PC-3 (cell line): Measurements from ENCODE around the gene SEMA3B. TPM values are rescaled to one million over a fixed set of nuclear protein-coding genes. Genes with fewer than 3 reads are reported as not detected.

ENCODE experiments used
- ATAC-seq: fragments of 200-7000 bp; cut with Tn5 transposase; 2 replicates; pipeline ENCODE4 v1.9.1; 2020; ENCODE audit warnings: mild to moderate bottlenecking, moderate library complexity
- BruUV-seq: library from RNA; stranded (reverse); fragments of 400-500 nt; replicated peaks from 2 replicates; lab custom pipeline; 2021; lab: Mats Ljungman, UMichigan
- CTCF ChIA-PET: fragments of 300-600 bp; sonication (Branson Sonifier 250); formaldehyde crosslinking; loops from one replicate; lab custom pipeline; 2022; ENCODE audit warnings: antibody characterized with exemption; lab: Charles Lee
- POLR2A ChIA-PET: fragments of 300-600 bp; sonication (Branson Sonifier 250); formaldehyde crosslinking; loops from one replicate; lab custom pipeline; 2022; ENCODE audit warnings: antibody characterized with exemption; ENCODE audit not compliant: unreplicated experiment; lab: Charles Lee
- DNase-seq: peaks from one replicate; pipeline ENCODE4 v3.0.0-alpha.2; 2015
- H2AFZ ChIP-seq: fragments of 300-600 bp; sonication (generic); 2 replicates; pipeline ENCODE4 v1.6.0; 2016; ENCODE audit warnings: antibody characterized with exemption, low read length
- H3F3A ChIP-seq: fragments of 300-600 bp; sonication (generic); one replicate; pipeline ENCODE4 v1.6.0; 2017; ENCODE audit warnings: antibody characterized with exemption, low read length, control low read depth, mild to moderate bottlenecking; ENCODE audit not compliant: unreplicated experiment
- H3K27ac ChIP-seq: fragments of 300-600 bp; sonication (generic); 2 replicates; pipeline ENCODE4 v1.5.1; 2016; ENCODE audit warnings: mild to moderate bottlenecking, low read length
- H3K27me3 ChIP-seq: fragments of 300-600 bp; sonication (generic); 2 replicates; pipeline ENCODE4 v1.6.1; 2016; ENCODE audit warnings: low read length, mixed read lengths
- H3K36me3 ChIP-seq: fragments of 300-600 bp; sonication (generic); 2 replicates; pipeline ENCODE4 v1.6.1; 2016; ENCODE audit warnings: low read depth, mixed run types, low read length, mixed read lengths
- H3K4me1 ChIP-seq: fragments of 300-600 bp; sonication (generic); 2 replicates; pipeline ENCODE4 v1.5.1; 2016; ENCODE audit warnings: low read length; ENCODE audit not compliant: insufficient read depth
- H3K4me2 ChIP-seq: fragments of 300-600 bp; sonication (generic); 2 replicates; pipeline ENCODE4 v1.6.0; 2016; ENCODE audit warnings: low read length
- H3K4me3 ChIP-seq: fragments of 300-600 bp; sonication (generic); 2 replicates; pipeline ENCODE4 v1.5.1; 2016; ENCODE audit warnings: mild to moderate bottlenecking, low read length, mixed read lengths
- H3K79me2 ChIP-seq: fragments of 300-600 bp; sonication (generic); 2 replicates; pipeline ENCODE4 v1.6.1; 2017; ENCODE audit warnings: low read length, mixed read lengths
- H3K9ac ChIP-seq: fragments of 300-600 bp; sonication (generic); 2 replicates; pipeline ENCODE4 v1.6.0; 2016; ENCODE audit warnings: mild to moderate bottlenecking, low read length
- H3K9me2 ChIP-seq: fragments of 300-600 bp; sonication (generic); replicated peaks from 2 replicates; pipeline ENCODE4 v1.6.1; 2016; ENCODE audit warnings: mixed run types, low read length, mixed read lengths
- H3K9me3 ChIP-seq: fragments of 300-600 bp; sonication (generic); 2 replicates; pipeline ENCODE4 v1.6.1; 2016; ENCODE audit warnings: low read length, mixed read lengths
- H4K20me1 ChIP-seq: fragments of 300-600 bp; sonication (generic); 2 replicates; pipeline ENCODE4 v1.6.1; 2016; ENCODE audit warnings: low read length, mixed read lengths
- CTCF ChIP-seq: fragments of 300-600 bp; sonication (generic); conservative IDR thresholded peaks from 2 replicates; pipeline ENCODE4 v1.5.1; 2017; ENCODE audit warnings: antibody characterized with exemption, low read depth, mild to moderate bottlenecking, low read length
- EZH2 ChIP-seq: fragments of 300-600 bp; sonication (generic); IDR thresholded peaks from one replicate; pipeline ENCODE4 v1.6.1; 2017; ENCODE audit warnings: antibody characterized with exemption, mild to moderate bottlenecking, low read length; ENCODE audit not compliant: unreplicated experiment
- EZH2phosphoT487 ChIP-seq: fragments of 300-600 bp; sonication (generic); IDR thresholded peaks from 2 replicates; pipeline ENCODE4 v1.6.1; 2018; ENCODE audit warnings: mild to moderate bottlenecking, antibody characterized with exemption, low read length, borderline replicate concordance
- intact Hi-C: fragments of 100-400 bp; cut with micrococcal nuclease; formaldehyde crosslinking; loops from 2 replicates; pipeline ENCODE4 v1.9.0; 2023
- total RNA-seq: library from RNA; depleted of rRNA; stranded (reverse); fragments of >200 nt; gene quantifications from 2 replicates; pipeline ENCODE4 v1.2.3, GENCODE V29; 2014

SEMA3B gene
- total RNA-seq, 1 experiment from 2014 or later, result 40.1 TPM

GRCh38 chr3:50295553-50296431 lies 26.8 kb downstream of the SEMA3B start:
- no peaks in the 10 kb centered on the region for H3K9me2 ChIP-seq
- no peak overlapping the region for H3K4me3 ChIP-seq
- TF ChIP-seq CTCF (no peak), EZH2 (no peak), EZH2phosphoT487 (no peak)
- no TSS peak for BruUV-seq
- CTCF ChIA-PET, result no interaction called here
- H3F3A ChIP-seq, result no peaks in the 10 kb centered on the region
- H2AFZ ChIP-seq, result no peak overlapping the region
- H3K4me1 ChIP-seq, result peaks cover 26% of the 10 kb centered on the region
- POLR2A ChIA-PET, result no interaction called here
- H3K4me2 ChIP-seq, result no peak overlapping the region
- peaks cover 28% of the 10 kb centered on the region for H3K79me2 ChIP-seq
- H3K9me3 ChIP-seq, result no peaks in the 10 kb centered on the region
- DNase-seq, result no peak
- H3K36me3 ChIP-seq, result no peaks in the 10 kb centered on the region
- no peak for ATAC-seq
- H3K27ac ChIP-seq, result no peak overlapping the region
- no peak overlapping the region for H3K9ac ChIP-seq
- H4K20me1 ChIP-seq, result no peaks in the 10 kb centered on the region
- intact Hi-C loops, result no loop called here
- H3K27me3 ChIP-seq, result no peaks in the 10 kb centered on the region

GRCh38 chr3:50296721-50297383 lies 27.9 kb downstream of the SEMA3B start:
- Histone ChIP-seq H3K36me3 (no peaks in the 10 kb centered on the region), H3K9me3 (no peaks in the 10 kb centered on the region), H3K27ac (no peak overlapping the region), H2AFZ (no peak overlapping the region), H3K9me2 (no peaks in the 10 kb centered on the region), H3K4me1 (peaks cover 26% of the 10 kb centered on the region), H3K9ac (no peak overlapping the region), H3K27me3 (no peaks in the 10 kb centered on the region), H3K4me2 (no peak overlapping the region), H3K79me2 (peaks cover 18% of the 10 kb centered on the region), H4K20me1 (no peaks in the 10 kb centered on the region), H3F3A (no peaks in the 10 kb centered on the region), H3K4me3 (no peak overlapping the region)
- ChIA-PET POLR2A (no interaction called here), CTCF (interaction anchor here (0.6 to 0.7 kb wide), 2 partner anchors 22 to 25 kb away, joined by 3 to 8 read pairs; no protein-coding TSS in a partner anchor)
- ATAC-seq (no peak), DNase-seq (no peak)
- TF ChIP-seq CTCF, result no peak
- TF ChIP-seq EZH2phosphoT487, result no peak
- TF ChIP-seq EZH2, result no peak
- intact Hi-C loops, result no loop called here
- BruUV-seq, result no TSS peak
